WTC11 (cell line): ENCODE measurements around the gene IFFO2. TPM values are rescaled to one million over a fixed set of nuclear protein-coding genes. Genes with fewer than 3 reads are reported as not detected.

Source experiments
- ATAC-seq: fragments of 200-7000 bp; cut with Tn5 transposase; 2 replicates; pipeline ENCODE4 v1.10.0; 2021; ENCODE audit warnings: mild to moderate bottlenecking, moderate library complexity
- CTCF ChIA-PET: fragments of 300-600 bp; sonication (Branson Sonifier 250); formaldehyde crosslinking; loops from one replicate; lab custom pipeline; 2021; ENCODE audit warnings: antibody characterized with exemption; lab: Charles Lee
- POLR2A ChIA-PET: fragments of 350-600 bp; sonication (Branson Sonifier 250); formaldehyde crosslinking; loops from one replicate; lab custom pipeline; 2021; ENCODE audit warnings: antibody characterized with exemption; lab: Charles Lee
- DNase-seq: peaks from one replicate; pipeline ENCODE4 v3.0.0; 2021; ENCODE audit warnings: low spot score
- H3K27ac Mint-ChIP-seq: 2 replicates; pipeline ENCODE4 v1.8.0; 2021; ENCODE audit warnings: mixed read lengths
- H3K27me3 Mint-ChIP-seq: 2 replicates; pipeline ENCODE4 v1.8.0; 2021; ENCODE audit warnings: low read depth, mild to moderate bottlenecking, moderate library complexity, mixed read lengths
- H3K36me3 Mint-ChIP-seq: 2 replicates; pipeline ENCODE4 v1.8.0; 2021; ENCODE audit warnings: mixed read lengths
- H3K4me1 Mint-ChIP-seq: 2 replicates; pipeline ENCODE4 v1.8.0; 2022; ENCODE audit warnings: mixed read lengths
- H3K4me3 Mint-ChIP-seq: 2 replicates; pipeline ENCODE4 v1.8.0; 2021; ENCODE audit warnings: mild to moderate bottlenecking, moderate library complexity, mixed read lengths
- H3K9me3 Mint-ChIP-seq: 2 replicates; pipeline ENCODE4 v1.8.0; 2021; ENCODE audit warnings: mixed read lengths
- AFF4 ChIP-seq: sonication (generic); formaldehyde crosslinking; IDR thresholded peaks from 2 replicates; pipeline ENCODE4 v1.8.1; 2023; ENCODE audit warnings: mild to moderate bottlenecking, missing genetic modification reagents, borderline replicate concordance
- ARID4B ChIP-seq: sonication (generic); formaldehyde crosslinking; IDR thresholded peaks from 2 replicates; pipeline ENCODE4 v1.8.0; 2023; ENCODE audit warnings: missing genetic modification reagents, mild to moderate bottlenecking, borderline replicate concordance
- ATF6 ChIP-seq: sonication (generic); formaldehyde crosslinking; IDR thresholded peaks from 2 replicates; pipeline ENCODE4 v1.8.1; 2023; ENCODE audit warnings: mild to moderate bottlenecking, missing genetic modification reagents
- E2F1 ChIP-seq: sonication (generic); formaldehyde crosslinking; IDR thresholded peaks from 2 replicates; pipeline ENCODE4 v1.8.0; 2022; ENCODE audit warnings: mild to moderate bottlenecking, missing genetic modification reagents
- EMX1 ChIP-seq: fragments of 250-450 bp; sonication (Bioruptor Pico); IDR thresholded peaks from 2 replicates; pipeline ENCODE4 v1.8.0; 2021; ENCODE audit warnings: mild to moderate bottlenecking
- FOXK1 ChIP-seq: sonication (generic); formaldehyde crosslinking; IDR thresholded peaks from 2 replicates; pipeline ENCODE4 v1.8.0; 2022; ENCODE audit warnings: mild to moderate bottlenecking, moderate library complexity, missing genetic modification reagents
- GRHL2 ChIP-seq: fragments of 250-450 bp; sonication (Bioruptor Pico); IDR thresholded peaks from 2 replicates; pipeline ENCODE4 v1.8.0; 2022; ENCODE audit warnings: mild to moderate bottlenecking, moderate library complexity; ENCODE audit not compliant: insufficient replicate concordance, severe bottlenecking
- GTF2I ChIP-seq: fragments of 250-450 bp; sonication (Bioruptor Pico); conservative IDR thresholded peaks from 2 replicates; pipeline ENCODE4 v1.4.0; 2021; ENCODE audit warnings: mild to moderate bottlenecking
- JUN ChIP-seq: sonication (generic); formaldehyde crosslinking; IDR thresholded peaks from 2 replicates; pipeline ENCODE4 v1.8.0; 2023; ENCODE audit warnings: mild to moderate bottlenecking, missing genetic modification reagents
- NFE2L1 ChIP-seq: sonication (generic); formaldehyde crosslinking; IDR thresholded peaks from 2 replicates; pipeline ENCODE4 v1.8.1; 2023; ENCODE audit warnings: missing genetic modification reagents
- NR2C2 ChIP-seq: sonication (generic); formaldehyde crosslinking; IDR thresholded peaks from 2 replicates; pipeline ENCODE4 v1.8.0; 2022; ENCODE audit warnings: mild to moderate bottlenecking, missing genetic modification reagents
- NR3C1 ChIP-seq: sonication (generic); formaldehyde crosslinking; conservative IDR thresholded peaks from 2 replicates; pipeline ENCODE4 v1.8.1; 2023; ENCODE audit warnings: low read depth, mild to moderate bottlenecking, missing genetic modification reagents
- SMAD4 ChIP-seq: sonication (generic); formaldehyde crosslinking; IDR thresholded peaks from 2 replicates; pipeline ENCODE4 v1.8.0; 2022; ENCODE audit warnings: mild to moderate bottlenecking, missing genetic modification reagents
- TP53 ChIP-seq: sonication (generic); formaldehyde crosslinking; IDR thresholded peaks from 2 replicates; pipeline ENCODE4 v1.8.1; 2023; ENCODE audit warnings: mild to moderate bottlenecking, missing genetic modification reagents
- USF2 ChIP-seq: sonication (generic); formaldehyde crosslinking; IDR thresholded peaks from 2 replicates; pipeline ENCODE4 v1.8.1; 2023; ENCODE audit warnings: mild to moderate bottlenecking, missing genetic modification reagents, moderate library complexity
- ZBTB43 ChIP-seq: sonication (generic); formaldehyde crosslinking; IDR thresholded peaks from 2 replicates; pipeline ENCODE4 v1.8.1; 2023; ENCODE audit warnings: mild to moderate bottlenecking, missing genetic modification reagents
- ZNF121 ChIP-seq: sonication (generic); formaldehyde crosslinking; IDR thresholded peaks from 2 replicates; pipeline ENCODE4 v1.8.0; 2023; ENCODE audit warnings: missing genetic modification reagents
- ZNF219 ChIP-seq: sonication (generic); formaldehyde crosslinking; IDR thresholded peaks from 2 replicates; pipeline ENCODE4 v1.8.0; 2023; ENCODE audit warnings: missing genetic modification reagents, mild to moderate bottlenecking, borderline replicate concordance
- ZNF232 ChIP-seq: sonication (generic); formaldehyde crosslinking; IDR thresholded peaks from 2 replicates; pipeline ENCODE4 v1.8.0; 2022; ENCODE audit warnings: mild to moderate bottlenecking, missing genetic modification reagents
- ZNF263 ChIP-seq: sonication (generic); formaldehyde crosslinking; IDR thresholded peaks from 2 replicates; pipeline ENCODE4 v1.8.1; 2022; ENCODE audit warnings: low read depth, mild to moderate bottlenecking, moderate library complexity, missing genetic modification reagents
- ZNF512 ChIP-seq: sonication (generic); formaldehyde crosslinking; IDR thresholded peaks from 2 replicates; pipeline ENCODE4 v1.8.1; 2022; ENCODE audit warnings: missing genetic modification reagents, borderline replicate concordance
- total RNA-seq: library from RNA; stranded (reverse); gene quantifications from 3 replicates; pipeline ENCODE4 v1.2.3, GENCODE V29; 2021

The IFFO2 gene
- total RNA-seq, 1 experiment from 2014 or later, result 8.1 TPM

GRCh38 chr1:18932879-18933278, 23.6 kb downstream of the IFFO2 start:
- peaks cover 41% of the 10 kb centered on the region for H3K4me1 Mint-ChIP-seq
- ChIA-PET CTCF (interaction anchor here (1.1 to 2.4 kb wide), 6 partner anchors 12 to 58 kb away, joined by 3 to 14 read pairs (median 4); no protein-coding TSS in a partner anchor), POLR2A (no interaction called here)
- TF ChIP-seq NR3C1, result no peak
- no peak for TF ChIP-seq TP53 (CRISPR knock-in tag)
- TF ChIP-seq USF2 (CRISPR knock-in tag), result no peak
- no peak for TF ChIP-seq GRHL2 (CRISPR knock-in tag)
- TF ChIP-seq EMX1, result no peak
- no peak for TF ChIP-seq ZBTB43 (CRISPR knock-in tag)
- TF ChIP-seq GTF2I (CRISPR knock-in tag), result no peak
- TF ChIP-seq ZNF232 (CRISPR knock-in tag), result no peak
- TF ChIP-seq FOXK1 (CRISPR knock-in tag), result no peak
- no peak for TF ChIP-seq ARID4B
- no peak for TF ChIP-seq JUN (CRISPR knock-in tag)
- TF ChIP-seq AFF4 (CRISPR knock-in tag), result no peak
- TF ChIP-seq NR2C2 (CRISPR knock-in tag), result no peak
- TF ChIP-seq ZNF121 (CRISPR knock-in tag), result no peak
- TF ChIP-seq SMAD4 (CRISPR knock-in tag), result no peak
- no peak for TF ChIP-seq NFE2L1 (CRISPR knock-in tag)
- TF ChIP-seq ZNF219 (CRISPR knock-in tag), result no peak
- DNase-seq, result no peak
- peak; percentile 31; the same call in 1 of the 2 replicates for ATAC-seq
- H3K36me3 Mint-ChIP-seq, result no peaks in the 10 kb centered on the region
- no peak overlapping the region for H3K4me3 Mint-ChIP-seq
- H3K27me3 Mint-ChIP-seq, result no peaks in the 10 kb centered on the region
- H3K27ac Mint-ChIP-seq, result no peak overlapping the region; the same call in 1 of the 2 replicates
- no peaks in the 10 kb centered on the region for H3K9me3 Mint-ChIP-seq

GRCh38 chr1:18932387-18932786, 24.1 kb downstream of the IFFO2 start:
- ChIA-PET CTCF (interaction anchor here (1.1 to 2.4 kb wide), 6 partner anchors 13 to 57 kb away, joined by 3 to 14 read pairs (median 4); no protein-coding TSS in a partner anchor), POLR2A (no interaction called here)
- H3K27ac Mint-ChIP-seq, result peak overlapping the region; percentile 5; the same call in 1 of the 2 replicates
- no peaks in the 10 kb centered on the region for H3K9me3 Mint-ChIP-seq
- H3K27me3 Mint-ChIP-seq, result no peaks in the 10 kb centered on the region
- ATAC-seq (no peak), DNase-seq (no peak)
- H3K4me1 Mint-ChIP-seq, result peaks cover 44% of the 10 kb centered on the region
- H3K4me3 Mint-ChIP-seq, result no peak overlapping the region
- no peaks in the 10 kb centered on the region for H3K36me3 Mint-ChIP-seq
- no peak for TF ChIP-seq ZNF263
- no peak for TF ChIP-seq NFE2L1 (CRISPR knock-in tag)
- TF ChIP-seq E2F1 (CRISPR knock-in tag), result no peak
- no peak for TF ChIP-seq ATF6 (CRISPR knock-in tag)
- no peak for TF ChIP-seq NR3C1
- TF ChIP-seq ZNF512 (CRISPR knock-in tag), result no peak
- TF ChIP-seq ZNF121 (CRISPR knock-in tag), result no peak
